Lower leg skin (tissue), 4 donors: Measurements from ENCODE around the gene LSMEM2. TPM values are rescaled to one million over a fixed set of nuclear protein-coding genes. Genes with fewer than 3 reads are reported as not detected.
"Not testable (repeated sequence)": the region's sequence is repeated elsewhere in the genome, so short reads cannot be mapped to it uniquely, and the experiment has no call there.

Experiments
- DNase-seq, 2 donors: peaks; one replicate each; pipeline ENCODE4 v3.0.0-alpha.2; 2019; ENCODE audit warnings: low spot score in 2 of 2
- H3K4me3 ChIP-seq: fragments of 200-600 bp; sonication (generic); 2 replicates; pipeline ENCODE4 v1.5.1; 2017; ENCODE audit warnings: mild to moderate bottlenecking, low read depth; ENCODE audit not compliant: poor library complexity, severe bottlenecking
- POLR2A ChIP-seq, 2 donors: fragments of 450-650 bp; IDR thresholded peaks; one replicate each; pipeline ENCODE4 v1.6.1; 2016 to 2017; ENCODE audit warnings: antibody characterized with exemption in 2 of 2, mild to moderate bottlenecking in 1 of 2, moderate library complexity in 1 of 2
- WGBS, 2 donors: methylation state at CpG; one replicate each; pipeline ENCODE4 v1.1.5; 2018; 5-methylcytosine and 5-hydroxymethylcytosine counted together
- intact Hi-C: fragments of 100-400 bp; cut with DNase I; formaldehyde crosslinking; loops from one replicate; pipeline ENCODE4 v1.15.0; 2023; ENCODE audit warnings: low total_unique reads
- total RNA-seq, 4 donors: library from RNA; depleted of rRNA; stranded (reverse); fragments of >200 nt; gene quantifications; one replicate each; pipeline ENCODE4 v1.1.0, GENCODE V29; 2016
- TF ChIP-seq, protein P1 (sequence below), 3 donors: fragments of 450-650 bp; IDR thresholded peaks; one replicate each; pipeline ENCODE4 v1.5.1; 2016; ENCODE audit warnings: antibody characterized with exemption in 3 of 3, mild to moderate bottlenecking in 3 of 3, moderate library complexity in 2 of 3

The LSMEM2 gene
- total RNA-seq, 4 donors from 2014 or later = 0.37 to 0.62 TPM; not detected in 2

DNA sequence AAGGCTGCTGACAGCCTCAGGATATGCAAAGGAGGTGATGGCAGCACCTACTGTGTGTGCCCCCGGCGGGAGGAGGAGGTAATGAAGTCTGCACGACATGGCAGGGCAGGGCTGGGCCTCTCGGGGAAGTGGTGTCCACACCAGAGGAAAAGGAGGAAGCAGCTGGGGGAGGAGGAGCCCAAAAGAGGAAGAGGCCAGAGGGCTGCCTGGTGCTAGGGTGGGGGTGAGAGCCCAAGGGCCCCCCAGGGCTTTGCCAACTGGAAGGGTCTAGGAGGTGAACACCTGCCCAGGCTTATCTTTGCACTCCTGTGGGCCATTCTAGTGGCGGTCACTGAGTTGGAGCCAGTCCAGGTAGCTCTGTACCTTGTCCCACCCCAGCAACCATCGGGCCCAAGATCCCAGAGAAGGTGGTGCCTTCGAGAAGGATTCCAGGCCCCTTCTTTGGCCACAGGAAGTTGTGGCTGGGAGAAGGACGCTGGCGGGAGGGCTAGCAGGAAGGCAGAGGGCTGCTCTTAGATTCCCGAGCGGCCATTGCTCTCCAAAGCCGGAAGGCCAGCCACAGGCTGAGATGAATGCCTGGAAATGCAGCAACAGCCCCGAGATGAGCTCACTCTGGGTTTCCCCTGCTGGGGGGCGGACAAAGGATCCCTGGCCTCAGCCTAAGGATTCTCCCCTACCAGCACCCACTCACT, 35.9 kb upstream of the LSMEM2 start:
- H3K4me3 ChIP-seq = no peak overlapping the region
- DNase-seq = peak; percentile 69 to 93
- 42 to 49% methylated on average over 14 of the region's 14 CpGs for WGBS, 2 donors
- no peak for TF ChIP-seq POLR2A (IDR thresholded peaks at IDR 0.05)
- TF ChIP-seq, protein P1, sequence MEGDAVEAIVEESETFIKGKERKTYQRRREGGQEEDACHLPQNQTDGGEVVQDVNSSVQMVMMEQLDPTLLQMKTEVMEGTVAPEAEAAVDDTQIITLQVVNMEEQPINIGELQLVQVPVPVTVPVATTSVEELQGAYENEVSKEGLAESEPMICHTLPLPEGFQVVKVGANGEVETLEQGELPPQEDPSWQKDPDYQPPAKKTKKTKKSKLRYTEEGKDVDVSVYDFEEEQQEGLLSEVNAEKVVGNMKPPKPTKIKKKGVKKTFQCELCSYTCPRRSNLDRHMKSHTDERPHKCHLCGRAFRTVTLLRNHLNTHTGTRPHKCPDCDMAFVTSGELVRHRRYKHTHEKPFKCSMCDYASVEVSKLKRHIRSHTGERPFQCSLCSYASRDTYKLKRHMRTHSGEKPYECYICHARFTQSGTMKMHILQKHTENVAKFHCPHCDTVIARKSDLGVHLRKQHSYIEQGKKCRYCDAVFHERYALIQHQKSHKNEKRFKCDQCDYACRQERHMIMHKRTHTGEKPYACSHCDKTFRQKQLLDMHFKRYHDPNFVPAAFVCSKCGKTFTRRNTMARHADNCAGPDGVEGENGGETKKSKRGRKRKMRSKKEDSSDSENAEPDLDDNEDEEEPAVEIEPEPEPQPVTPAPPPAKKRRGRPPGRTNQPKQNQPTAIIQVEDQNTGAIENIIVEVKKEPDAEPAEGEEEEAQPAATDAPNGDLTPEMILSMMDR (IDR thresholded peaks at IDR 0.05) = no peak
- intact Hi-C loops = no loop called here

DNA sequence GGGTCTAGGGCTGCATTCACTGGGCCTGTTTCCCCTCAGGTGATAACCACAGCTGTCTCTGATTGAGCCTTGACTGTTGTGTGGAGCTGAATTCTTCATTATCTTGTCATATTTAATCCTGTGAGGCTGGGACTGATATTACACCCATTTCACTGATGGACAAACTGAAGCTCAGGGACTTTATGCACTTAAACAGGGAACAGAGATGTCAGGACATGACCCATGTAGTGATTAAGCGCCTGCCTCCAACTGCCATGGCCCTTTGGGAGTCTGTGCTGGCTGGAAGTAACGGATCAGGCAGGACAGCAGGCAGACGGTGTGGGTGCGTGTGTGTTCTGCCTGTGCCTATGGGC, 35.4 kb upstream of the LSMEM2 start:
- DNase-seq = no peak
- H3K4me3 ChIP-seq = no peak overlapping the region
- intact Hi-C loops = no loop called here
- TF ChIP-seq, protein P1 (IDR thresholded peaks at IDR 0.05) = no peak
- no peak for TF ChIP-seq POLR2A (IDR thresholded peaks at IDR 0.05)
- WGBS, 2 donors = 63 to 69% methylated on average over 4 of the region's 4 CpGs

DNA sequence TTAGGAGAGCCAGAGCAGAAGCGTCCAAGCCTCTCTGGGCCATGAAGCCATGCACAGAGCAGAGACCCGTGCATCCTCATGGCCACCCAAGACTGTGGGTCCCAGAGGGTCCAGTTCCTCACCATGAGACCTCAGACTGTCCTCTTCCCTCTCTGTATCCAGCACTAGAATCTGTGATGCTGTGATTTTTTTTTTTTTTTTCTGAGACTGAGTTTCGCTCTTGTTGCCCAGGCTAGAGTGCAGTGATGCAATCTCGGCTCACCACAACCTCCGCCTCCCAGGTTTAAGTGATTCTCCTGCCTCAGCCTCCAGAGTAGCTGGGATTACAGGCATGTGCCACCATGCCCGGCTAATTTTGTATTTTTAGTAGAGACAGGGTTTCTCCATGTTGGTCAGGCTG, 34.1 kb upstream of the LSMEM2 start:
- intact Hi-C loops, H3K4me3 ChIP-seq, DNase-seq: not testable (repeated sequence)
- WGBS, 2 donors = 66 to 78% methylated on average over 6 of the region's 6 CpGs

DNA sequence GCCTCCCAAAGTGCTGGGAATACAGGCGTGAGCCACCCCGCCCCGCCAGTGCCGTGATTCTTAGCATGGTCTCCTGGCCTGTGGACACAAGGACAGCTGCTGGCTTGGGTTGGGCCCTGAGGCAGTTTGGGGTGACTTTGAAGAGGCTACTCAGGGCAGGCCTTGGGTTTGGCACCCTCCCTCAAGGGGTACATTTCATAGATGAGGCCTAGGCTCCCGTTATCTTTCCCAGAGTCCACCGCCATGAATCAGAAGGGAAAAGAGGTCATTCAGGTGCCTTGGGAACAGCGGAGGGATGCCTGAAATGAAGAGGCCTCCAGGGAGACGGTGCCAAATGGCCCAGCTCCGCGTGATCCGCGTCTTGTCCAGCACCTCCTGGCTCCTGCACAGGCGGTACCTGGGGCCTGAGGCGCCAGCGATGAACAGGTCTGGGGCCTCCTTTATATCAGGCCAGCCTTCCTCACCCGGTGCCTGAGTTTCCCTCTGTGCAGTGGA, 33.6 kb upstream of the LSMEM2 start:
- DNase-seq = no peak
- no peak overlapping the region for H3K4me3 ChIP-seq
- TF ChIP-seq, protein P1 (IDR thresholded peaks at IDR 0.05) = no peak
- no peak for TF ChIP-seq POLR2A (IDR thresholded peaks at IDR 0.05)
- intact Hi-C loops = no loop called here
- 60 to 70% methylated on average over 16 of the region's 16 CpGs for WGBS, 2 donors

- TF ChIP-seq POLR2A (IDR thresholded peaks at IDR 0.05) = no peak
- TF ChIP-seq, protein P1 (IDR thresholded peaks at IDR 0.05) = peak in 1 of 3 donors; percentile 97
- DNase-seq = peak; percentile 88 to 99
- H3K4me3 ChIP-seq = no peak overlapping the region
- intact Hi-C loops = no loop called here
- WGBS, 2 donors = 1 to 3% methylated on average over 10 to 19 of the region's 25 CpGs
These were observed 32.9 kb upstream of the LSMEM2 start for GRCh38 chr3:50245831-50246516.

DNA sequence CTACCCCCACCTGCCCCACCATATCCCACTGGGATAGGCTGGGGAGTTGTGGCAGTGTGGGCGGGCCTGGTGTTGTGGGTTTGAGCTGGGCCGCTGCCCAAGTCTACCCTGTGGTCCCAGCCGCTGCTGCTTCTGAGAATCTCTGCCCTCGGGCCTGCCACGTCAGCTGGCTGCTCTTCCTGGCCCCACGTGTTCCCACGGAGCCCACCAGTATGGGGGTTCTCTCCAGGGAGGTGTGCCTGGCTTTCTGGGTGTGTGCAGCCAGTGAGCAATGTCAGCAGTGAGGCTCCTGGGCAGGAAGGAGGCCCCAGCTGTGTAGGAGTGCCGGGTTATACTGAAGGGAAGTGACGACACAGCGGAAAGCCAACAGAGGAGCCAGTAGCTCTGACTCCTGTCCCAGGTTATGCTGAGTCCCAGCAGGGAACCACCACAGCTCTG, 32.4 kb upstream of the LSMEM2 start:
- WGBS, 2 donors = 15 to 20% methylated on average over 8 to 10 of the region's 10 CpGs

More for the DNA sequence above, 32.4 kb upstream of the LSMEM2 start:
- intact Hi-C loops = no loop called here
- peak in 1 of 2 donors; percentile 47 for DNase-seq
- TF ChIP-seq, protein P1 (IDR thresholded peaks at IDR 0.05) = no peak
- TF ChIP-seq POLR2A (IDR thresholded peaks at IDR 0.05) = no peak
- H3K4me3 ChIP-seq = no peak overlapping the region
